PFSK-1 (cell line): ENCODE measurements around the gene CHRNA3.

ENCODE experiments used
- FOXP2 ChIP-seq: optimal IDR thresholded peaks from 2 replicates; pipeline ENCODE3; 2011; ENCODE audit warnings: borderline replicate concordance, control low read depth, inconsistent platforms; ENCODE audit not compliant: insufficient read depth; ENCODE audit errors: extremely low read length, extremely low read depth
- POLR2AphosphoS5 ChIP-seq: IDR thresholded peaks from 2 replicates; pipeline ENCODE4 v1.6.1; 2012; ENCODE audit warnings: low read depth, mild to moderate bottlenecking, control low read depth, low read length, moderate library complexity
- REST ChIP-seq, 2 experiments: IDR thresholded peaks; 2 replicates each; pipeline versions ENCODE4 v1.6.1 to v1.8.0; 2011 to 2012; ENCODE audit warnings: low read depth in 2 of 2, low read length in 2 of 2, control low read depth in 1 of 2, inconsistent platforms in 1 of 2, mild to moderate bottlenecking in 1 of 2, moderate library complexity in 1 of 2; ENCODE audit not compliant: insufficient read depth in 1 of 2
- SIN3A ChIP-seq: IDR thresholded peaks from 2 replicates; pipeline ENCODE4 v1.6.1; 2012; ENCODE audit warnings: mild to moderate bottlenecking, low read length, moderate library complexity, borderline replicate concordance; ENCODE audit not compliant: insufficient read depth
- TAF1 ChIP-seq: IDR thresholded peaks from 2 replicates; pipeline ENCODE4 v1.6.1; 2012; ENCODE audit warnings: low read length, control low read depth, borderline replicate concordance; ENCODE audit not compliant: insufficient read depth

The CHRNA3 gene

GRCh38 chr15:78561490-78561889 is 59.3 kb downstream of the CHRNA3 start:
- TF ChIP-seq TAF1 (no peak), FOXP2 (no peak)

- TF ChIP-seq SIN3A (no peak), TAF1 (no peak), POLR2AphosphoS5 (no peak), FOXP2 (no peak), REST (IDR thresholded peaks at IDR 0.05; ENCODE audit: insufficient read depth in 1 of 2, low read depth in 2 of 2, low read length in 2 of 2) (no peak)
Measured at GRCh38 chr15:78552597-78552996, 68.2 kb downstream of the CHRNA3 start.

- TF ChIP-seq POLR2AphosphoS5 = no peak
- TF ChIP-seq SIN3A = no peak
- no peak for TF ChIP-seq TAF1
- no peak for TF ChIP-seq REST (IDR thresholded peaks at IDR 0.05; ENCODE audit: insufficient read depth in 1 of 2, low read depth in 2 of 2, low read length in 2 of 2)
- no peak for TF ChIP-seq FOXP2
Measured at GRCh38 chr15:78551902-78552301, 68.9 kb downstream of the CHRNA3 start.

GRCh38 chr15:78550815-78551214 is 70.0 kb downstream of the CHRNA3 start:
- TF ChIP-seq REST (IDR thresholded peaks at IDR 0.05; ENCODE audit: insufficient read depth in 1 of 2, low read depth in 2 of 2, low read length in 2 of 2) (no peak), TAF1 (no peak), SIN3A (no peak), FOXP2 (no peak), POLR2AphosphoS5 (no peak)

- TF ChIP-seq FOXP2 (no peak), REST (IDR thresholded peaks at IDR 0.05; ENCODE audit: insufficient read depth in 1 of 2, low read depth in 2 of 2, low read length in 2 of 2) (no peak), SIN3A (no peak), POLR2AphosphoS5 (no peak), TAF1 (no peak)
Measured at GRCh38 chr15:78550194-78550593, 70.6 kb downstream of the CHRNA3 start.
